HFF-Myc (cell line): ENCODE data around the gene GALM.
"Not testable (repeated sequence)": the region's sequence is repeated elsewhere in the genome, so short reads cannot be mapped to it uniquely, and the experiment has no call there.

Experiments used
- DNase-seq: peaks from one replicate; pipeline ENCODE4 v3.0.0-alpha.2; 2011; ENCODE audit warnings: low read depth; ENCODE audit errors: extremely low read depth
- H3K4me3 ChIP-seq: replicated peaks from 2 replicates; pipeline ENCODE4 v1.5.1; 2011; ENCODE audit warnings: low read depth, mild to moderate bottlenecking, control low read depth, low read length
- CTCF ChIP-seq: IDR thresholded peaks from 2 replicates; pipeline ENCODE4 v1.5.1; 2012; ENCODE audit warnings: mild to moderate bottlenecking, low read depth, low read length, control low read depth; ENCODE audit errors: missing control alignments

GALM gene

DNA sequence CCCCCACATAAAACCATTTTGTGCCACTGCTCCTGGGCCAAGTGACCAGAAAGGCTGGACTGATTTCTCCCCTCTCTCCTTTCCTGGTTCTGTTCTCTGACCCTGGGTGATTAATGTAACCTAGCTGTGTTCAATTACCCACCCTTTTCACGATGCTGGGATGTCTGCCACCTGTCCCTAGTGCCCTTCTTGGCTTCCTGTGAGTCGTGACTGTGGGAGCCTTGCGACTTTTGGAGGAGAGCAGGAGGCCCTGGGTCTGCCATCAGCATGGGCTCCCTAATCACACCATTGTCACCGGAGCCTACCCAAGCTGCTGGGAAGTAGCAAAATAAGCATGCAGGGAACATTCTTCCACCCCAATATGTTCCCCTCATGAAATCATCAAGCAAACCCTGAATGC, 47.0 kb downstream of the GALM start:
- TF ChIP-seq CTCF = no peak
- DNase-seq = no peak

GRCh38 chr2:38713338-38713737, 47.4 kb downstream of the GALM start:
- DNase-seq = no peak
- TF ChIP-seq CTCF = no peak
- H3K4me3 ChIP-seq = no peak overlapping the region

More for the DNA sequence above, 47.0 kb downstream of the GALM start:
- H3K4me3 ChIP-seq = no peak overlapping the region

DNA sequence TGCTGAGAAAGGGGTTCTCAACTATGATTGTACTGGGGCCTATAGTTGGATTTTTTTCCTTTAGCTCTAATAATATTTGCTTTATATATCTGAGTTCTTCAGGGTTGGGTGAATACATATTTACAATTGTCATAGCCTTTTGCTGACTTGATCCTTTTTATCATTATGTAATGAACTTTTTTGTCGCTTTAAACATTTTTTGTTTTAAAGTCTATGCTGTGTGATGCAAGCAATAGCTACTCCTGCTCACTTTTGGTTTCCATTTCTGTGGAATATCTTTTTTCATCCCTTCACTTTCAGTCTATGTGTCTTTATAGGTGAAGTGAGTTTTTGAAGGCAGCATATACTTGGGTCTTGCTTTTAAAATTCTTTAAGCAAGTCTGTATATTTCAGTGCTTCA, 49.0 kb downstream of the GALM start:
- not testable (repeated sequence) for DNase-seq, H3K4me3 ChIP-seq

DNA sequence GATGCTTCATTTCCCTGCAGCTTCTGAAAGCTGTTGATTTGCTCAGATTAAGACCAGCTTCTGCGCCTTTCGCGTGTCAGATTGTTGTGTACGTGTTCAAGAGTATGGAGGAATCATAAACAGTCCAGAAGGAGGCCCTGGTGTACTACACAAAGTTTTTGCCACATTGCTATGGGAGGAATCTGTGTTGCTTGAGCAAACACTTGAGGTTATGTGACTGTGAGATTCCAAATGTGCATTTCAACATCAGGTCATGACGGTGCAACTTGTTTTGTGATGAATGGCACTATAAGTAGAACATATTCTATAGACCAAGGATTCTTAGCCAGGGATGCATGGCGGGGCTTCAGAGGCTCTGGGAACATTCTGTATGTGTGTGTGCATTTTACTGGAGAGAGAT, 50.3 kb downstream of the GALM start:
- TF ChIP-seq CTCF = no peak
- no peak overlapping the region for H3K4me3 ChIP-seq
- DNase-seq = no peak

DNA sequence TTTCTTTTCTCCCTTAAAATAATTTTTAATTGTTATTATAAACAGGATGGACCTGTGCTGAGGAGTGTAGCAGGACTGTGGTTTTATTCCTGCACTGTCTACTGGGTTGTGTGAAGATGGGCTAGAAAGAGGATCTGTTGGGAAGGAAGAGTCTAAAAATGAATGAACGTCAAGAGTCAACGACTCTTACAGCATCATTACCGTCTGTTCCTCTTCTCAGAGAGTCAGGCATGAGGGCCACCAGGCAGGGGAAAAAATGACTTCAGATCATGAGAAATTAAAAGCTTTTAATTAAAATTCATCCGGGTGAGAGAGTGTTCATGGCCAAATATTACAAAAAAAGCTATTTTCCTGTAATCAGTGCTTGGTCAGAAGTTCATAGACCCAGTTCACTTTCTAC, 52.7 kb downstream of the GALM start:
- H3K4me3 ChIP-seq = no peak overlapping the region

DNA sequence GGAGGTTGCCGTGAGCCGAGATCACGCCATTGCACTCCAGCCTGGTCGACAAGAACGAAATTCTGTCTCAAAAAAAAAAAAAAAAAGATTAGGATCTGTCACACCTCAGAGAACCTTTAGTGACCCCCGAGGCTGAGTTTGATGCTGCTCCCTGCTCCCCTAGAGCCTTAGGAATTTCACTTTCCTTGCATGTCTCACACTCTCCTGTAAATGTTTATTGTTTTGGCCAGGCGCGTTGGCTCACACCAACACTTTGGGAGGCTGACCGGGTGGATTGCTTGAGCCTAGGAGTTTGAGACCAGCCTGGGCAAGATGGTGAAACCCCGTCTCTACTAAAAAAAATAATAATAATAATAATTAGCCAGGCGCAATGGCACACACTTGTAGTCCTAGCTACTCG, 53.8 kb downstream of the GALM start:
- no peak for DNase-seq
- no peak overlapping the region for H3K4me3 ChIP-seq
- no peak for TF ChIP-seq CTCF

More for the DNA sequence above, 52.7 kb downstream of the GALM start:
- DNase-seq = no peak
- TF ChIP-seq CTCF = no peak

DNA sequence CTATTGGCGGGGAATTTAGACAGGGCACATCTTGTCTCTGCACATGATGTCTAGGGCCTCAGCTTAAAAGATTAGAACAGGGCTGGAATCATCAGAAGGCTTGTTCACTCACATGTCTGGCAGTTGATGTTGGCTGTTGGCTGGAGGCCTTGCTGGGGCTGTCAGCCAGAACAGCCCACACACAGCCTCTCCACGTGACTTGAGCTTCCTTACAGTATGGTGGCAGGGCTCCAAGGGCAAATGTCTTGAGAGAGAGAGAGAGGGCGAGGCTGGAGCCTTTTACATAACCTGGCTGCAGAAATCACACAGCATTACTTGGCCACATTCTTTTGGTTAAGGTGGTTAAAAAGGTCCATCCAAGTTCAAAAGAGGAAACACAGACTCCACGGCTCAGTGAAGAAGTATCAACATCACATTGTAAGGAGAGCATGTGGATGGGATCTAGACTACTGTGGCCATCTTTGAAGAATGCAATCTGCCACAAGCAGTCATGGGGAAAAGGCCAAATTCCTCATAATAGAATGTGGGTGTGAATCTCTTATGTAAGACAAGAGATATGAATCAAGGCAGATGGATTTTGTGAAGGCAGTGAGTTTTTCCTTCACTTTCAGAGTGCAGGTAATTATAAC, 54.8 kb downstream of the GALM start:
- TF ChIP-seq CTCF = no peak
- DNase-seq = peak; percentile 80
- H3K4me3 ChIP-seq = no peak overlapping the region
